Measurements from ENCODE around the gene C10orf88.

Gene C10orf88

DNA sequence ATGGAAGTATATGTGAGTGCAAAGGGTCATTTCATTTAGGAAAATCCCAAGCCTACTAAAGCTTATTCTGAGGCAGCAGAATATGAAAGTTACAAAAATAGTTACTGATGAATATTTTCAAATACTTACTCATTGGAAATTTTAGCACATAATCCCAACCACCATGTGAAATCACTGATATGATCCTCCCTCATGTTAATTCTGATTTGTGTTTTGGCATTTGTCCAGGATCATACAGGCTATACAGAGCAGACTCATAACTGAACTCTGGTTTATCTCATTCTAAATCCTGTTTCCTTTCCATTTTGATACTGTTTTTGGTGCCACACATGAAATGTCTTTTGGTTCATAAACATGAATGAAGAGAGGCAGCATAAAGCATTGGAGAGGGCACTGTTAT, 71.3 kb downstream of the C10orf88 start:
- Histone ChIP-seq H3K27me3 (ENCODE audit: low read depth, low read length) (no peaks in the 10 kb centered on the region), H4K20me1 (ENCODE audit: insufficient read depth, low read length) (0 out of 2 replicates have a peak, but pooled peaks cover 2% of the 10 kb centered on the region), H3K27ac (ENCODE audit: low read length) (no peak overlapping the region), H3K4me3 (ENCODE audit: low read length) (no peak overlapping the region), H3K79me2 (ENCODE audit: low read length) (peaks cover 22% of the 10 kb centered on the region), H3K9me3 (ENCODE audit: insufficient read depth, low read length) (no peaks in the 10 kb centered on the region), H2AFZ (ENCODE audit: low read depth, low read length) (no peak overlapping the region), H3K9ac (ENCODE audit: low read length) (no peak overlapping the region), H3K4me2 (ENCODE audit: low read length) (no peak overlapping the region), H3K4me1 (ENCODE audit: low read length) (peaks cover 11% of the 10 kb centered on the region), H3K36me3 (replicated peaks; ENCODE audit: low read depth, low read length) (peaks cover 6% of the 10 kb centered on the region)
- no peak for TF ChIP-seq CTCF (IDR thresholded peaks at IDR 0.05; ENCODE audit: low read depth, low read length)
- no peak for TF ChIP-seq EZH2phosphoT487 (IDR thresholded peaks at IDR 0.05; ENCODE audit: low read depth)

Measured in OCI-LY3 (cell line).